ENCODE results near the gene TRAP1. TPM values are rescaled to one million over a fixed set of nuclear protein-coding genes. Genes with fewer than 3 reads are reported as not detected.
"Not testable (repeated sequence)": the region's sequence is repeated elsewhere in the genome, so short reads cannot be mapped to it uniquely, and the experiment has no call there.

TRAP1 gene
- total and polyA plus RNA-seq, 2 experiments from 2014 or later: 62.3 to 80.5 TPM

DNA sequence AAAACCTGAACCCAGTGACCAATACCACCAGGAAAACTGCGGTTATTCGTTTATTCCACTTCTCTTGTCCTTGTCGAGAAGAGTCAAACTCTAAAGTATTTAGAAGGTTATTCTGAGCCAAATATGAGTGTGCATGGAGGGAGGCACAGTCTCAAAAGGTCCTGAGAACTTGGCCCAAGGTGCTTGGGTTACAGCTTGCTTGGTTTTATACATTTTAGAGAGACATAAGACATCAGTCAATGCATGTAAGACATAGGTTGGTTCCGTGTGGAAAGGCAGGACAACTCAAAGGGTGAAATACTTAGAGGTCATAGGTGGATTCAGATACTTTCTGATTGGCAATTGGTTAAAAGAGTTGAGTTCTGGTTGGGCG, 681 bp upstream of the TRAP1 start:
- peak overlapping the region; percentile 93 for H3K27ac ChIP-seq
- WGBS (ENCODE audit: low lambda C conversion rate, missing lambda C conversion rate): 29% methylated on average over 5 of the region's 5 CpGs
- peaks cover 10% of the 10 kb centered on the region for H3K4me1 ChIP-seq (ENCODE audit: insufficient read depth)
- peak overlapping the region; percentile 97 for H2AFZ ChIP-seq
- no peaks in the 10 kb centered on the region for H3K27me3 ChIP-seq
- no peak for DNase-seq (ENCODE audit: low spot score)
- no peaks in the 10 kb centered on the region for H3K9me3 ChIP-seq (ENCODE audit: low read depth)
- peaks cover 40% of the 10 kb centered on the region for H3K79me2 ChIP-seq
- TF ChIP-seq, protein P1, sequence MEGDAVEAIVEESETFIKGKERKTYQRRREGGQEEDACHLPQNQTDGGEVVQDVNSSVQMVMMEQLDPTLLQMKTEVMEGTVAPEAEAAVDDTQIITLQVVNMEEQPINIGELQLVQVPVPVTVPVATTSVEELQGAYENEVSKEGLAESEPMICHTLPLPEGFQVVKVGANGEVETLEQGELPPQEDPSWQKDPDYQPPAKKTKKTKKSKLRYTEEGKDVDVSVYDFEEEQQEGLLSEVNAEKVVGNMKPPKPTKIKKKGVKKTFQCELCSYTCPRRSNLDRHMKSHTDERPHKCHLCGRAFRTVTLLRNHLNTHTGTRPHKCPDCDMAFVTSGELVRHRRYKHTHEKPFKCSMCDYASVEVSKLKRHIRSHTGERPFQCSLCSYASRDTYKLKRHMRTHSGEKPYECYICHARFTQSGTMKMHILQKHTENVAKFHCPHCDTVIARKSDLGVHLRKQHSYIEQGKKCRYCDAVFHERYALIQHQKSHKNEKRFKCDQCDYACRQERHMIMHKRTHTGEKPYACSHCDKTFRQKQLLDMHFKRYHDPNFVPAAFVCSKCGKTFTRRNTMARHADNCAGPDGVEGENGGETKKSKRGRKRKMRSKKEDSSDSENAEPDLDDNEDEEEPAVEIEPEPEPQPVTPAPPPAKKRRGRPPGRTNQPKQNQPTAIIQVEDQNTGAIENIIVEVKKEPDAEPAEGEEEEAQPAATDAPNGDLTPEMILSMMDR (IDR thresholded peaks at IDR 0.05; ENCODE audit: poor library complexity): no peak
- TF ChIP-seq EZH2 (IDR thresholded peaks at IDR 0.05; ENCODE audit: borderline replicate concordance) (no peak), EZH2phosphoT487 (IDR thresholded peaks at IDR 0.05; ENCODE audit: low read depth, severe bottlenecking, unreplicated experiment) (no peak)
- no peaks in the 10 kb centered on the region for H3K36me3 ChIP-seq (replicated peaks; ENCODE audit: insufficient read depth, low read depth)
- no peaks in the 10 kb centered on the region for H4K20me1 ChIP-seq (ENCODE audit: insufficient read depth, poor library complexity, severe bottlenecking)
- H3K4me3 ChIP-seq: peak overlapping the region; percentile 62
- no peaks in the 10 kb centered on the region for H3K9me2 ChIP-seq (replicated peaks; ENCODE audit: insufficient read depth)
- peak overlapping the region; percentile 89 for H3K4me2 ChIP-seq

DNA sequence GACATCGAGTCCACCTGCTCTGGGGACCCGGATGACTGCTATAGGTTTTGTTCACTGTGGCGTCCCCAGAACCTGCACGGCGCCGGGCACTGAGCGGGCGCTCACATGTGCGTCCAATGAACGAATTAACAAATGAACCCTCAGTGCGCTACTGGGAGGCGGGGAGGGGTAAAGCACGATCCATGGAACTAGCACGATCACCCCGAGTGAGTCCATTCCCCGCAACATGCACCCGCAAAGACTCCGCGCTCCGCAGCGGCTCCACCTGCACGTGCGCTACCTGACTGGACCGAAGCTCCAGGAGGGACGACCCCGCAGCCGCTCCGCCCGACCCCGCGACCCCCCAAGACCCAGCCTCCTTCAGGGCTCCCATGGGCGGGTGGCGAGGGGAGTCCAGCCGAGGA, 491 bp downstream of the TRAP1 start:
- Histone ChIP-seq H3K9me2 (replicated peaks; ENCODE audit: insufficient read depth) (no peaks in the 10 kb centered on the region), H4K20me1 (ENCODE audit: insufficient read depth, poor library complexity, severe bottlenecking) (no peaks in the 10 kb centered on the region), H3K27me3 (no peaks in the 10 kb centered on the region), H2AFZ (peak overlapping the region; percentile 90), H3K4me1 (ENCODE audit: insufficient read depth) (peaks cover 17% of the 10 kb centered on the region), H3K27ac (peak overlapping the region; percentile 93), H3K79me2 (peaks cover 47% of the 10 kb centered on the region), H3K36me3 (replicated peaks; ENCODE audit: insufficient read depth, low read depth) (no peaks in the 10 kb centered on the region), H3K4me2 (peak overlapping the region; percentile 98), H3K4me3 (peak overlapping the region; percentile 96), H3K9me3 (ENCODE audit: low read depth) (no peaks in the 10 kb centered on the region)
- DNase-seq (ENCODE audit: low spot score): peak; percentile 42
- WGBS (ENCODE audit: low lambda C conversion rate, missing lambda C conversion rate): 2% methylated on average over 16 of the region's 34 CpGs
- TF ChIP-seq EZH2phosphoT487 (IDR thresholded peaks at IDR 0.05; ENCODE audit: low read depth, severe bottlenecking, unreplicated experiment): no peak
- TF ChIP-seq, protein P1 (IDR thresholded peaks at IDR 0.05; ENCODE audit: poor library complexity): no peak
- no peak for TF ChIP-seq EZH2 (IDR thresholded peaks at IDR 0.05; ENCODE audit: borderline replicate concordance)

DNA sequence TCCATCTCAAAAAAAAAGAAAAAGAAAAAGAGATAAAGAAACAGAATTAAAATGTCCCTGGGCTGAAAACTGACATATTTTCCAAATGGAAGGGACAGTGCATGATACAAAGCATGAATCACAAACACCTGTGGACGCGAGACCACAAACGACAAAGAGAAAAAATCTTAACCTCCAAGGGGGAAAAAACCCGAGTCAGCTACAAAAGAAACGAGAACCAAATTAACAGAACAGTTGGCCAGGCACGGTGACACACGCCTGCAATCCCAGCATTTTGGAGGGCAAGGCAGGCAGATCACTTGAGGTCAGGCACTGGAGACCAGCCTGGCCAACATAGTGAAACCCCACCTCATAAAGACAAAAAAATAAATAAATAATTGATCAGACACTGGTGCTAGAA, 1.9 kb downstream of the TRAP1 start:
- no peaks in the 10 kb centered on the region for H3K36me3 ChIP-seq (replicated peaks; ENCODE audit: insufficient read depth, low read depth)
- H3K9me2 ChIP-seq (replicated peaks; ENCODE audit: insufficient read depth): no peaks in the 10 kb centered on the region
- no peak overlapping the region for H2AFZ ChIP-seq
- H3K79me2 ChIP-seq: peaks cover 61% of the 10 kb centered on the region
- TF ChIP-seq EZH2 (IDR thresholded peaks at IDR 0.05; ENCODE audit: borderline replicate concordance) (no peak), EZH2phosphoT487 (IDR thresholded peaks at IDR 0.05; ENCODE audit: low read depth, severe bottlenecking, unreplicated experiment) (no peak)
- TF ChIP-seq, protein P1 (IDR thresholded peaks at IDR 0.05; ENCODE audit: poor library complexity): no peak
- DNase-seq (ENCODE audit: low spot score): no peak
- H3K4me2 ChIP-seq: peak overlapping the region; percentile 98
- 94% methylated on average over 7 of the region's 7 CpGs for WGBS (ENCODE audit: low lambda C conversion rate, missing lambda C conversion rate)
- no peak overlapping the region for H3K4me3 ChIP-seq
- no peak overlapping the region for H3K27ac ChIP-seq
- H3K9me3 ChIP-seq (ENCODE audit: low read depth): no peaks in the 10 kb centered on the region
- no peaks in the 10 kb centered on the region for H3K27me3 ChIP-seq
- peaks cover 17% of the 10 kb centered on the region for H3K4me1 ChIP-seq (ENCODE audit: insufficient read depth)
- H4K20me1 ChIP-seq (ENCODE audit: insufficient read depth, poor library complexity, severe bottlenecking): no peaks in the 10 kb centered on the region

DNA sequence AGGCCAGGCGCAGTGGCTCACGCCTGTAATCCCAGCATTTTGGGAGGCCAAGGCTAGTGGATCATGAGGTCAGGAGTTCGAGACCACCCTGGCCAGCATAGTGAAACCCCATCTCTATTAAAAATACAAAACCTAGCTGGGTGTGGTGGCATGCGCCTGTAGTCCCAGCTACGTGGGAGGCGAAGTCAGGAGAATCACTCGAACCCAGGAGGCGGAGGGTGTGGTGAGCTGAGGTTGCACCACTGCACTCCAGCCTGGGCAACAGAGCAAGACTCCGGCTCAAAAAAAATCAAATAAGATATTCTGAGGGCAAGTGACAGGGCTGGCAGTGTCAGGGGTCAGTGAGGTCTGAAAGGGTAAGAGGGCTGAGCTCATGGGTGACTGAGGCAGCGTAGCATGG, 2.9 kb downstream of the TRAP1 start:
- Histone ChIP-seq H3K4me1 (ENCODE audit: insufficient read depth) (peaks cover 17% of the 10 kb centered on the region), H3K79me2 (peaks cover 72% of the 10 kb centered on the region)
- H3K9me3 ChIP-seq (ENCODE audit: low read depth); H3K36me3 ChIP-seq (replicated peaks; ENCODE audit: insufficient read depth, low read depth); H3K27ac ChIP-seq; H3K4me3 ChIP-seq; DNase-seq (ENCODE audit: low spot score); H4K20me1 ChIP-seq (ENCODE audit: insufficient read depth, poor library complexity, severe bottlenecking); H3K9me2 ChIP-seq (replicated peaks; ENCODE audit: insufficient read depth); H3K4me2 ChIP-seq; H2AFZ ChIP-seq; H3K27me3 ChIP-seq: not testable (repeated sequence)
- WGBS (ENCODE audit: low lambda C conversion rate, missing lambda C conversion rate): 96% methylated on average over 10 of the region's 10 CpGs

Measured in hepatocyte (in vitro differentiated cells).